Activated naive CD8-positive, alpha-beta T cell treated with anti-CD3 and anti-CD28 coated beads, Interleukin-2, amount 50 U/mL, for 16 hours (primary cell): ENCODE results near the gene ATP6V0E1.
A peak's percentile ranks its signal among the peaks of the same experiment; 100 is the strongest.

Source experiments
- DNase-seq: peaks from one replicate; pipeline ENCODE4 v3.0.0-alpha.2; 2020; ENCODE audit warnings: low read depth, low spot score

ATP6V0E1 gene

GRCh38 chr5:172983542-172984243 lies at the start of gene ATP6V0E1:
Gene ATP6V0E1, plus strand, starts transcription at chr5:172983771. Its CDS starts 90 bp downstream, at chr5:172983861.
- peak; percentile 92 for DNase-seq

GRCh38 chr5:172935096-172935495 lies 48.5 kb upstream of the ATP6V0E1 start:
- DNase-seq: no peak

- no peak for DNase-seq
Measured at GRCh38 chr5:172936401-172936800, 47.2 kb upstream of the ATP6V0E1 start.

- no peak for DNase-seq
Measured at GRCh38 chr5:172939071-172939470, 44.5 kb upstream of the ATP6V0E1 start.

- no peak for DNase-seq
Measured at GRCh38 chr5:172939611-172940267, 43.8 kb upstream of the ATP6V0E1 start.

- no peak for DNase-seq
Measured at GRCh38 chr5:172940268-172941066, 43.1 kb upstream of the ATP6V0E1 start.

- DNase-seq: no peak
Measured at GRCh38 chr5:172941067-172941516, 42.5 kb upstream of the ATP6V0E1 start.

- DNase-seq: no peak
Measured at GRCh38 chr5:172942556-172942955, 41.0 kb upstream of the ATP6V0E1 start.

- no peak for DNase-seq
Measured at GRCh38 chr5:172943283-172943841, 40.2 kb upstream of the ATP6V0E1 start.

GRCh38 chr5:172943906-172944305 lies 39.7 kb upstream of the ATP6V0E1 start:
- DNase-seq: no peak

- DNase-seq: no peak
Measured at GRCh38 chr5:172944741-172945140, 38.8 kb upstream of the ATP6V0E1 start.

- no peak for DNase-seq
Measured at GRCh38 chr5:172945151-172945550, 38.4 kb upstream of the ATP6V0E1 start.

GRCh38 chr5:172946146-172946545 lies 37.4 kb upstream of the ATP6V0E1 start:
- no peak for DNase-seq

GRCh38 chr5:172949426-172949825 lies 34.1 kb upstream of the ATP6V0E1 start:
- no peak for DNase-seq

GRCh38 chr5:172950176-172950965 lies 33.2 kb upstream of the ATP6V0E1 start:
- no peak for DNase-seq

- DNase-seq: no peak
Measured at GRCh38 chr5:172951371-172952033, 32.1 kb upstream of the ATP6V0E1 start.

GRCh38 chr5:172952034-172952511 lies 31.5 kb upstream of the ATP6V0E1 start:
- no peak for DNase-seq

- DNase-seq: no peak
Measured at GRCh38 chr5:172953776-172954675, 29.5 kb upstream of the ATP6V0E1 start.

- no peak for DNase-seq
Measured at GRCh38 chr5:172954751-172955159, 28.8 kb upstream of the ATP6V0E1 start.
